ENCODE results near the gene MDC1.
"Not testable (repeated sequence)": the region's sequence is repeated elsewhere in the genome, so short reads cannot be mapped to it uniquely, and the experiment has no call there.

The MDC1 gene, protein sequence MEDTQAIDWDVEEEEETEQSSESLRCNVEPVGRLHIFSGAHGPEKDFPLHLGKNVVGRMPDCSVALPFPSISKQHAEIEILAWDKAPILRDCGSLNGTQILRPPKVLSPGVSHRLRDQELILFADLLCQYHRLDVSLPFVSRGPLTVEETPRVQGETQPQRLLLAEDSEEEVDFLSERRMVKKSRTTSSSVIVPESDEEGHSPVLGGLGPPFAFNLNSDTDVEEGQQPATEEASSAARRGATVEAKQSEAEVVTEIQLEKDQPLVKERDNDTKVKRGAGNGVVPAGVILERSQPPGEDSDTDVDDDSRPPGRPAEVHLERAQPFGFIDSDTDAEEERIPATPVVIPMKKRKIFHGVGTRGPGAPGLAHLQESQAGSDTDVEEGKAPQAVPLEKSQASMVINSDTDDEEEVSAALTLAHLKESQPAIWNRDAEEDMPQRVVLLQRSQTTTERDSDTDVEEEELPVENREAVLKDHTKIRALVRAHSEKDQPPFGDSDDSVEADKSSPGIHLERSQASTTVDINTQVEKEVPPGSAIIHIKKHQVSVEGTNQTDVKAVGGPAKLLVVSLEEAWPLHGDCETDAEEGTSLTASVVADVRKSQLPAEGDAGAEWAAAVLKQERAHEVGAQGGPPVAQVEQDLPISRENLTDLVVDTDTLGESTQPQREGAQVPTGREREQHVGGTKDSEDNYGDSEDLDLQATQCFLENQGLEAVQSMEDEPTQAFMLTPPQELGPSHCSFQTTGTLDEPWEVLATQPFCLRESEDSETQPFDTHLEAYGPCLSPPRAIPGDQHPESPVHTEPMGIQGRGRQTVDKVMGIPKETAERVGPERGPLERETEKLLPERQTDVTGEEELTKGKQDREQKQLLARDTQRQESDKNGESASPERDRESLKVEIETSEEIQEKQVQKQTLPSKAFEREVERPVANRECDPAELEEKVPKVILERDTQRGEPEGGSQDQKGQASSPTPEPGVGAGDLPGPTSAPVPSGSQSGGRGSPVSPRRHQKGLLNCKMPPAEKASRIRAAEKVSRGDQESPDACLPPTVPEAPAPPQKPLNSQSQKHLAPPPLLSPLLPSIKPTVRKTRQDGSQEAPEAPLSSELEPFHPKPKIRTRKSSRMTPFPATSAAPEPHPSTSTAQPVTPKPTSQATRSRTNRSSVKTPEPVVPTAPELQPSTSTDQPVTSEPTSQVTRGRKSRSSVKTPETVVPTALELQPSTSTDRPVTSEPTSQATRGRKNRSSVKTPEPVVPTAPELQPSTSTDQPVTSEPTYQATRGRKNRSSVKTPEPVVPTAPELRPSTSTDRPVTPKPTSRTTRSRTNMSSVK (N-terminal part only)
- long read RNA-seq, donor 1, partial matches to known transcripts: 13 of 15 reads
- long read RNA-seq, donor 1, other reads (novel, unspliced or antisense): 0 of 15 reads
- long read RNA-seq, donor 2, partial matches to known transcripts: 5 of 6 reads
- long read RNA-seq, donor 2, other reads (novel, unspliced or antisense): 0 of 6 reads
- long read RNA-seq, donor 3, partial matches to known transcripts: 6 of 7 reads
- long read RNA-seq, donor 3, other reads (novel, unspliced or antisense): 0 of 7 reads
- long read RNA-seq, donor 4, transcript MDC1-206 (5 exons, 1,402 nt): major isoform, 6 of 15 reads
- long read RNA-seq, donor 4, partial matches to known transcripts: 5 of 15 reads
- long read RNA-seq, donor 4, other reads (novel, unspliced or antisense): 0 of 15 reads
- long read RNA-seq, donor 5, partial matches to known transcripts: 5 of 6 reads
- long read RNA-seq, donor 5, other reads (novel, unspliced or antisense): 0 of 6 reads
- long read RNA-seq, donor 6, partial matches to known transcripts: 7 of 8 reads
- long read RNA-seq, donor 6, other reads (novel, unspliced or antisense): 0 of 8 reads
- long read RNA-seq, donor 7, transcript MDC1-203 (5 exons, 916 nt): major isoform, 5 of 39 reads
- long read RNA-seq, donor 7, partial matches to known transcripts: 20 of 39 reads
- long read RNA-seq, donor 7, other reads (novel, unspliced or antisense): 12 of 39 reads
- long read RNA-seq, donor 8, partial matches to known transcripts: 7 of 11 reads
- long read RNA-seq, donor 8, other reads (novel, unspliced or antisense): 0 of 11 reads

DNA sequence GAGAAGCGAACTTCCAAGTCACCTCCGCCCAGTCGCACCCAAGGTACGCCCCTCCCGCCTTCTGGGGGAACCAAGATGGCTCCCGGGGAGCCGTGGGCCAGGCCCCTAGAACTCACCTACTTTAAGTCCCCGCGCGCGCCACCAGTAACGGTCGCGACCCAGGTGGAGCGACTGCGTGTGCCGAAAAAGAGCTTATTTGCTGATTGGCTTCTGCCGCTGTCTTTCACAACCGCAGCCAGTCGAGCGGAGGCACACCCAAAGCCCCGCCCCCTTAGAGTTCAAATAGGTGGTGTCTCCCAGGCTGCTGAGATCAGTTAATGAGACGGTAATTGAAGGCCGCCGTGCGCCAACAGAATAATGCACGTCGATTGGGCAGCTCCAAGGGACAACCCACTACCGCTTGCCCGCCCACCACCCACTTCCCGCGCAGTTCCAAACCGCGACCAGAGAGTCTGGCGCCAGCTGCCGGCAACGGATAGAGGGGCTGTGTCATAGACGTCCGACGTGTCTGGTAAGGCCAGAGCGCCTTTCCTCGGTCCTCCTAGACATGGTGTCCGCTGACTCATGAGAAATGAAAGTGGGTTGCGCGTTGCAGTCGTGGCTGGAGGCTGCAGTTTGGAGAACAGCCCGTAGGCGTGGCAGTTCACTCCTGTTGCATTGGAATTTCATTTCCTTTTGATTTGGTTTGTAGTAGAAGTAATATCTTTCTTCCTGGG is at the start of gene MDC1:
Gene MDC1, minus strand, starts transcription at position 153 of the 716 bp plus-strand sequence. CDS start 2,106 bp downstream, outside the sequence.
- peak; percentile 94 for DNase-seq

DNA sequence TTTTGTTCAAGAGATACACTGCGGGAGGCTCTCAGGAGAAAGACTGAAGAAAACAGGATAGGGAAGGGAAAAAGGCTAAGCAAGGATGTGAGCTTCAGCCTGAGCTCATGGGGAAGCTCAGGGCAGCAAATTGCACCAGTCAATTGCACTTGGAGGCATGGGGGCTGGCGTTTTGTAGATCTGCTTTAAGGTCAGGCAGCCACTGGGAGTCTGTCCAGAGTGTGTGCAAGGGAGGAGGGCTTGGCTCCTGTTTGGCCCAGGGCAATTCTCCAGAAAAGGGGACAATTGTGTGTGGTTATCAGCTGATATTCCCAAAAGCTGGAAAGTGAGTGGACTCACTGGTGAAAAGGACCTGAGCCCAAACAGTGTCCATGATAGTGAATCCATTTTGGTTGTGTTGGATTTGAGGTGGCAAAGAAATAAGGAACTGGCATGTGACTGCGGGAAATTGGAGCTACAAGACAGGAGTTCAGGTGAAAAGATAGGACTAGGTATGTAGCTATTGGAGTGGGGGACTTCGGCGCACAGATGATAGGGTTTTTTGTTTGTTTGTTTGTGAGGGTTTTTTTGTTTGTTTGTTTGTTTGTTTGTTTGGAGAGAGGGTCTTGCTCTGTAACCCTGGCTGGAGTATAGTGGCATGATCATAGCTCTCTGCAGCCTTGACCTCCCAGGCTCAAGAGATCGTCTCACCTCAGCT is 49.5 kb upstream of the MDC1 start:
- no peak for DNase-seq

DNA sequence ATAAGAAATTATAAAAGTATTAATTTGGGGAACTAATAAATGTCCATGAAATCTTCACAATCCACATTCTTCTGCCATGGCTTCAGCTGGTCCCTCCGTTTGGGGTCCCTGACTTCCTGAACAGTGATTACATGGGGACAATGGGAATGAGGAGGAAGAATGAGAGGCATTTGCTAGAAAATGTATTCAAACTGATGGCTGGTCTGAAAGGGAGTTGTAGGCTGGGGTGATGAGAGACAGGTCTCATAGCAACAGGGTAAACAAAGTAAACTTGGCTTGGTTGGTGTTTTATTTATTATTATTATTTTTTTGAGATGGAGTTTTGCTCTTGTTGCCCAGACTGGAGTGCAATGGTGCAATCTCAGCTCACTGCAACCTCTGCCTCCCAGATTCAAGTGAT is 48.4 kb upstream of the MDC1 start:
- not testable (repeated sequence) for DNase-seq

DNA sequence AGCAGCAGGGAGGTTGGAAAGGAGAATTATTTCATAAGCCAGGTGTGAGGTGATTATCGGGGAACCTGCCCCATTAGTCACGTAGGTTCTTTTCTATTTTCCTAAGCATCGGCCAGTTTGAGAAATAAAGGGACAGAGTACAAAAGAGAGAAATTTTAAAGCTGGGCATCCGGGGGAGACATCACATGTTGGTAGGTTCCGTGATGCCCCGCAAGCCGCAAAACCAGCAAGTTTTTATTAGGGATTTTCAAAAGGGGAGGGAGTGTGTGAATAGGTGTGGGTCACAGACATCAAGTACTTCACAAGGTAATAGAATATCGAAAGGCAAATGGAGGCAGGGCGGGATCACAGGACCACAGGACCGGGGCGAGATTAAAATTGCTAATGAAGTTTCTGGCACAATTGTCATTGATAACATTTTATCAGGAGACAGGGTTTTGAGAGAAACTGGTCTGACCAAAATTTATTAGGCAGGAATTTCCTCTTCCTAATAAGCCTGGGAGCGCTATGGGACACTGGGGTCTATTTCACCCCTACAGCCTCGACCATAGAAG is 47.5 kb upstream of the MDC1 start:
- not testable (repeated sequence) for DNase-seq

DNA sequence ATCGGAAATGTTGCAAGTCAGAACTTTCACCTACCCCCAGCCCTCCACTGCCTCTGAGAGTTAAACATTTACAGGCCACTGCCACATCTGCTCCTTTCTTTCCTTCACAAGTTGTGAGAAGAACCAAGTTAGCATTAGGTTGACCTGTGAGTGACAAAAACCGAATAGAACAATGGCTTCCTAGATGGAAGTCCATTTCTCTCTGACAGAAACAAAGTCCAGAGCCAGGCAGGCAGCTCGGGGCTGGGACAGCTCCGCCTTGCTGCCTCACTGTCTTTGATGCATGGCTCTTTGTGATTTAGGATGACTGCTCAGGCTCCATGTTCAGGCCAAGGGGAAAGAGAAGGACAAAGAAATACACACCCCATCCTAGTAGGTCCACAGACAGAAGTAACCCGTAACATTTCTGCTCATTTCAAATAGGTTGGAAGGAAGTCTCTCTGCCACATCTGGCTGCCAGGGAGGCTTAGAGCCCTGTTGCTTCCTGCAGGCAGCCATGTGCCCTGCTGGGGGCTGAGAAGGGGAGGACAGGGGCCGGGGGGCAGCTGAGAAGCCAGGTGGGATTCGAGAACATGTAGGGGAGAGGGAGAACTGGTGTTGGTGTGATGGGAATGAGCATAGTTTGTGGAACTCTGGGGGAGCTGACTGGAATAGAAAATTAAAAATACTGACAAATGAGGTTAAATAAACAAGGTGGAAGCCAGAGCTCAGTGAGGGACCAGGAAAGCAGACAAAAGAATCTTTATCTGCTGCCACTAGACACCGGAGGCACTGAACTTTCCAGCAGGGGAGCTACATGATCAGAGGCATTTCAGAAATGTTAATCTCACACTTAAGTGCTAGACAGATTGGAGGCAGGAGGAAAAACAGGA is 46.8 kb upstream of the MDC1 start:
- peak; percentile 62 for DNase-seq

DNA sequence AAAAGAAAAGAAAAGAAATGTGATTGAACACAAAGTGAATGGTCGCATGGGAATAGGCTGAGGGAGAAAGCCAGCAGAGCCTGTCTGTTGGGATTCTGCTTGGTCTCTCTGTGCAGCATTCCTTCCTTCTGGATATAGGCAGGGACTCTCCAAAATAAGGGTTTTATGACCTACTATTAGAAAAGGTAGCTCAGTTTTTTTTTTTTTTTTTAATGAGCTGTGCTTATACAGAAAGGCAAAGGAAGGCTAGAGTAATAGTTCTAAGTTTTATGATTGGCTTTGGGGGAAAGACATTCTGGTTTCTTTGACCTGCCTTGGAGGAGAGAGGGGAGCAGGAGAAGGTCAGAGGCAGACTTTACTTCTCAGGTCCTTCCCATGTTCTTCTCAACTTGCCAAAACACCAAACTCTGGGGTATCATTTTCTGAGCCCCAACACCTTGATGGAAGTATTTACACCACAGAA is 46.1 kb upstream of the MDC1 start:
- no peak for DNase-seq

DNA sequence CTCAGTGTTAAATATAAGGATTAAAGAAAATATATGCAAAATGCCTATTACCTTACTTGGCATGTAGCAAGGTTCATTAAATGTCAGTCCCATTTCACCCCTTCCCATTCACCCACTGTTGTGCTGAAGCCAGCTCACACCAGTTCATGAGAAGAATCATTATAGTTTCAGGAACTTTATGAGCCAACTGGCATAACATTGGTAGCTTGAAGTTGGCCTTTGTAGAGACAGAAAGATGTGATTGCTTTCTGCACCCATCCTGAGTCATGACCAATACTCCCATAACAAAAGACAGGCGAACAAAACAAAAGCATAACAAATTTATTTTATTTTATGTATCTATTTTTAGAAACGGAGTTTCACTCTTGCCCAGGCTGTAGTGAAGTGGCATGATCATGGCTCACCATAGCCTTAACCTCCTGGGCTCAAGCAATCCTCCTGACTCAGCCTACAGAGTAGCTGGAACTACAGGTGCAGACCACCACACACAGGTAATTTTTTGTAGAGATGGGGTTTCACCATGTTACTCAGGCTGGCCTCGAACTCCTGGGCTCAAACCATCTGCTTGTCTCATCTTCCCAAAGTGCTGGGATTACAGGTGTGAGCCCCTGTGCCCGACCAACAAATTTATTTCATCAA is 44.8 kb upstream of the MDC1 start:
- no peak for DNase-seq

DNA sequence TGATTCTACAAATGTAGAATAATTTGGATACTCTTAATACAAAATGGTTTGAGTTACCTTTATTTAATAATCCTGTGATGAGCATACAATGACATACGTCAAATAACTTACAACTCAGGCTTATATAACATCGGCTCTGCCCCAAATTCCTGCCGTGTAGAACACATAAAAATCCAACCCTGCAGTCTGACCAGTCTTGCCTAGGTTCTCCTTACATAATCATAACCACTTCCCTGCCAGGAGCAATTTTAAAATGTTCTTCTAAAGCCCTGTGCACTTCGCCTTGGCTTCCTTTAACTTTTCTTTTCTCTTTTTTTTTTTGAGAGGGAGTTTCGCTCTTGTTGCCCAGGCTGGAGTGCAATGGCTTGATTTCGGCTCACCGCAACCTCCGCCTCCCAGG is 43.5 kb upstream of the MDC1 start:
- DNase-seq: no peak

DNA sequence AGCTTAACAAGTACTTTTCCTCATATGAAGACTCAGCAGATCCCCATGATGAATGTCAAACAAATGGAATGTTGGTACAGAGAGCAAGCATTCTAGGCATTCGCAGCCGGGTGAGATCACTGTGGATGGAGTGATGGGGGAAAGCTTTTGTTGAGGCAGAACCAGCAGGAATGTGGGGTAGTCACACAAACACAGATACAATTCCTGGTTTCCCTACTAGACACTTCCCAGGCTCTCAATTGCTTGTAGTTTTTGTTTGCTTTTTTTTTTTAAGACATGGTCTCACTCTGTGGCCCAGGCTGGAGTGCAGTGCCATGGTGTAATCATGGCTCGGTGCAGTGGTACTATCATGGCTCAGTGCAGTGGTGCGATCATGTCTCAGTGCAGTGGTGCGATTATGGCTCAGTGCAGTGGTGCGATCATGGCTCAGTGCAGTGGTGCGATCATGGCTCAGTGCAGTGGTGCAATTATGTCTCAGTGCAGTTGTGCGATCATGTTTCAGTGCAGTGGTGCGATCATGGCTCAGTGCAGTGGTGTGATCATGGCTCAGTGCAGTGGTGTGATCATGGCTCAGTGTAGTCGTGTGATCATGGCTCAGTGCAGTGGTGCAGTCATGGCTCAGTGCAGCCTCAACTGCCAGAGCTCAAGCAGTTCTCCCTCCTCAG is 42.6 kb upstream of the MDC1 start:
- no peak for DNase-seq

DNA sequence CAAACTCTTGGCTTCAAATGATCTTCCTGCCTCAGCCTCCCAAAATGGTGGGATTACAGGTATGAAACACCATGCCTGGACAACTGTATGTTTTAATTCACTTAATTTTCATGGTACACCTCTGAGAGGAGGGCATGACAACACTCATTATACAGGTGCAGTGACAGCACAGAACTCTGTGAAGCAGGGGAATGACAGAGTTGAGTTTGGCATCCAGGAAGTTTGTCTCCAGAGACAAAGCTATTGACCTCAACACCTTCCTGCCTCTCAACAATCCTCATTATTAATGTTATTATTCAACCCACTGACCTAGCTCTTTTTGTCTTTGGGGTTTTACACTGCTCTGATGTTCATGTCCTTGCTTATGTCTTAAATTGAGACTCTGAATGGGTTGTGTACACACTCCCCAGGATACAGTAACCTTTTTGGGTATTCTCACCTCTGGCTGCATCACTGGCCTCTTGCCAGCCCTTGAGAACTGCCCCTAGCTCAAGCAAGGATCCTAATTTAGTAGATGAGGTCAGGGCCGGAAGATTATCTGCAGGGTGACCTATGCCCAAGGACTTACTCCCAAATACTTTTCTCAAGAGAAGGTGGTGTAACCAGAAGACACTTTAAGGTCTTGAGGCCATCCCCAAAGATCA is 40.3 kb upstream of the MDC1 start:
- no peak for DNase-seq

DNA sequence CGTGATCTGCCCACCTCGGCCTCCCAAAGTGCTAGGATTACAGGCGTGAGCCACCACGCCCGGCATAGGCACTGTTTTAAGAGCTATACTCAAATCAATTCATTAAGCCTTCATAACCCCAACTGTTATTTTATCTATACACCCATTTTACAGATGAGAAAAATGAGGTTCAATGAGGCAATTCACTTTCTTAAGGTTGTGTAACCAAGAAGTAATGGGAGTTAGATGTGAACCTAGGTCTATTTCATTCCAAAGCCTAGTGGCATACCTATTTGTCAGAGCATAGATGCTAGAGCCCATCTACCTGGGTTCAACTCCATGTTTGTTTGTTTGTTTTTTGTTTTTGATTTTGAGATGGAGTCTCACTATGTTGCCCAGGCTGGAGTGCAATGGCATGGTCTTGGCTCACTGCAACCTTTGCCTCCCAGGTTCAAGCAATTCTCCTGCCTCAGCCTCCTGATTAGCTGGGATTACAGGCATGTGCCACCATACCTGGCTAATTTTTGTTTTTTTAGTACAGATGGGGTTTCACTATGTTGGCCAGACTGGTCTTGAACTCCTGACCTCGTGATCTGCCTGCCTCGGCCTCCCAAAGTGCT is 39.4 kb upstream of the MDC1 start:
- DNase-seq: not testable (repeated sequence)

DNA sequence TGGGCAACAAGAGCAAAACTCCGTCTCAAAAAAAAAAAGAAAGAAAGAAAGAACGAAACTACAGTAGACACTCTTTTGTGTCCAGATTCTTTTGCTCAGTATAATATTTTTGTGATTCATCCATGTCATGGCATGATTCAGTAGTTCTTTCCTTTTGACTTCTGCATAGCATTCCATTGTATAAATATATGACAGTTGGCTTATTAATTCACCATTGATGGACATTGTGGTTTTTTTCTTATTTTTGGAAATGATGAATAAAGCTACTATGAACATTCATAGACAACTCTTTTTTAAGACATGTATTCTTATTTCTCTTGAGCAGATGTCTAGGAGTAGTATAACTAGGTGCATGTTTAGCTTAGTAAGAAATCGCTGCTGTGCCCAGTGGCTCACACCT is 37.5 kb upstream of the MDC1 start:
- no peak for DNase-seq

DNA sequence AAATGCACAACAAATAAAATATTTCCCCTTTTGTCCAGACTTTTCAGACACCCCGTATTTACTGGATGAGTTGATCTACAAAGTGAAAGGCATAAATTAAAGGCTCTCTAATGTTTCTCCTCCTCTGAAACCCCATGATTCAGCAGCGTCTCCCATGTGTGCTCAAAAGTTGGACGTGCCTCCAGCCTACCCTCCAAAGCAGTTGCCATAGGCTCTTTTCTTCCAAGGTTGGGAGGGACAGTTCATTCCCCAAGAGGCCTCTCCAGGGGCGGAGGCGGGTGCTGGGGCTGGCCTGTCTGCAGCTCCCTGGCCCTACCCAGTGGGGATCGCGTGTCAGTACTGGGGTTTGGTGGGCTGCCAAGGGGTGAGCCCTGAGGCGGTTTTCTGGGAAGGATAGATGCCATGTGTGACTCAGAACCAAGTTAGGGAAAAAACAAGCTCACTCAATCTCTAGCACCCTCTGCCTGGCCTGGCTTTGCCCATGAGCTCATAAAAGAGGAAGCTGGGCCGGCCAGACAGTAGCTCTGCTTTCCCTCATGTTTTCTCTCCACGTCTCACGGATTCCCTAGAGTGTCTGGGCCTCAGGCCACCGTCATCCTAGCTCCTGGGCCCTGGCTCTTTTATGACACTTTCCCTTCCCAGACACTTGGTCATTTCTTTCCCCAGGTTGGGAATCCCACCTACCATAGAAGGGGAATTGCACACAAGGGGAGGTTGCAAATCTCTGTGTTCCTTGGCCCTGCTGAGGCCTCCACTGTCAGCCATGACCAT is 35.3 kb upstream of the MDC1 start:
- no peak for DNase-seq

DNA sequence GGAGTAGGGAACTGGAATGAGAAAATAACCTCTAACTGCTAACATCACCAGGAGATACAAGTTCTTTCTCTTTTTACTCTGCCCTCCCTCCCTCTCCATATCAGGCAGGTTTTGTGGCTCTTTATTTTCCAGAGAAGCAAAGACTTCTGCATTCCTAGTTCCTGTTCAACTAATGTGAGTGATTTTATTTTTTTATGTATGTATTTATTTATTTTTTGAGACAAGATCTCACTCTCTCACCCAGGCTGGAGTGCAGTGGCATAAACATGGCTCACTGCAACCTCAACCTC is 33.2 kb upstream of the MDC1 start:
- no peak for DNase-seq
